H1 (cell line): ENCODE data around the gene ANKRD27. TPM values are rescaled to one million over a fixed set of nuclear protein-coding genes. Genes with fewer than 3 reads are reported as not detected.

Experiments used
- CEBPB ChIP-seq: IDR thresholded peaks from 2 replicates; pipeline ENCODE4 v1.6.1; 2012; ENCODE audit warnings: low read depth, low read length
- polyA plus RNA-seq, 7 experiments: library from polyadenylated mRNA; depleted of rRNA in 3 of 7; stranded (reverse) in 5 of 7; unstranded in 2 of 7; fragments of >200 nt in 5 of 7; fragments of 200-250 nt in 2 of 7; gene quantifications; 1 replicate in 5 of 7; 2 replicates in 1 of 7; 4 replicates in 1 of 7; pipeline versions ENCODE4 v1.2.1 to v1.2.3, GENCODE V29; 2011 to 2013; ENCODE audit warnings: missing spikeins in 2 of 7, mixed read lengths in 2 of 7
- total RNA-seq: library from RNA; stranded (reverse); fragmentation: NEBNext Ultra II Directional; extraction: Animal tissue kit (Norgen Biotek cat#: 25700); gene quantifications from 2 replicates; pipeline ENCODE4 v1.2.1, GENCODE V29; 2021

The ANKRD27 gene
- total and polyA plus RNA-seq, 2 of the 8 experiments (the other 6 are each of a cell fraction or from before 2014, with no cell fraction given) = 27.9 to 55.7 TPM

DNA sequence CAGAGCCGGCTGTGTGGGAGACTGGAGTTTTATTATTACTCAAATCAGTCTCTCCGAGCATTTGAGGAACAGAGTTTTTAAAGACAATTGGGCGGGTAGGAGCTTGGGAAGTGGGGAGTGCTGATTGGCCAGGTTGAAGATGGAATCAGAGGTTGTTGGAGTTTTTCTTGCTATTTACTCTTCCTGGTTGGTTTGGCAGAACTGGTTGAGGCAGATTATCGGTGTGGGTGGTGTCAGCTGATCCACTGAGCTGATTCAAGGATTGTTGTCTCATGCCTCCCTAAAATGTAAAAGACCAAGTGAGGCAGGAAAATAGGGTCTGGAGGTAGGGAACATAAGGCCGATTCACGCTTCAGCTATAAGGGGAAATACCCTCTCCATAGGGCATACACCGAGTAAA is 43.3 kb upstream of the ANKRD27 start (continued):
- no peak for TF ChIP-seq CEBPB
